CD4-positive, alpha-beta T cell (primary cell): Measurements from ENCODE around the gene TMEM200B. TPM values are rescaled to one million over a fixed set of nuclear protein-coding genes. Genes with fewer than 3 reads are reported as not detected.
A peak's percentile ranks its signal among the peaks of the same experiment; 100 is the strongest.

Source experiments
- ATAC-seq: fragments of 200-7000 bp; cut with Tn5 transposase; one replicate; pipeline ENCODE4 v1.10.0; 2022; ENCODE audit warnings: mild to moderate bottlenecking; ENCODE audit not compliant: poor library complexity
- CTCF ChIA-PET: fragments of 350-600 bp; sonication (Branson Sonifier 250); formaldehyde crosslinking; loops from one replicate; lab custom pipeline; 2021; ENCODE audit warnings: antibody characterized with exemption, inconsistent platforms; lab: Charles Lee
- POLR2A ChIA-PET: fragments of 350-600 bp; sonication (Branson Sonifier 250); formaldehyde crosslinking; loops from one replicate; lab custom pipeline; 2021; ENCODE audit warnings: antibody characterized with exemption, inconsistent platforms; lab: Charles Lee
- DNase-seq, 14 experiments: peaks; one replicate each; pipeline ENCODE4 v3.0.0-alpha.2; 2013 to 2020; ENCODE audit warnings: mixed read lengths in 2 of 14
- H3K27ac ChIP-seq, 2 donors: one replicate each; pipeline versions ENCODE4 v1.5.1 to v1.7.0; 2013; ENCODE audit warnings: low read length in 2 of 2, low read depth in 1 of 2, mild to moderate bottlenecking in 1 of 2
- H3K27me3 ChIP-seq, 2 experiments: 1 replicate in 1 of 2; 2 replicates in 1 of 2; pipeline versions ENCODE4 v1.6.1 to v1.7.0; 2013; ENCODE audit warnings: low read length in 2 of 2, control low read depth in 1 of 2, mild to moderate bottlenecking in 1 of 2, moderate library complexity in 1 of 2; ENCODE audit not compliant: insufficient read depth in 2 of 2, control insufficient read depth in 1 of 2
- H3K36me3 ChIP-seq: one replicate; pipeline ENCODE4 v1.6.1; 2013; ENCODE audit warnings: low read length, control low read depth; ENCODE audit not compliant: insufficient read depth
- H3K4me1 ChIP-seq: one replicate; pipeline ENCODE4 v1.6.1; 2013; ENCODE audit warnings: low read length, control low read depth; ENCODE audit not compliant: insufficient read depth
- H3K4me3 ChIP-seq: one replicate; pipeline ENCODE4 v1.5.1; 2013; ENCODE audit warnings: mild to moderate bottlenecking, low read length, moderate library complexity
- H3K9me3 ChIP-seq, 2 experiments: 1 replicate in 1 of 2; 2 replicates in 1 of 2; pipeline versions ENCODE4 v1.6.1 to v1.7.0; 2013; ENCODE audit warnings: low read length in 2 of 2, mild to moderate bottlenecking in 2 of 2, control low read depth in 1 of 2, moderate library complexity in 1 of 2; ENCODE audit not compliant: control insufficient read depth in 1 of 2, insufficient read depth in 1 of 2
- H3K27ac Mint-ChIP-seq: one replicate; pipeline ENCODE4 v1.8.0; 2020; ENCODE audit warnings: mixed read lengths
- H3K27me3 Mint-ChIP-seq: one replicate; pipeline ENCODE4 v1.8.0; 2021; ENCODE audit warnings: mixed read lengths
- H3K36me3 Mint-ChIP-seq: one replicate; pipeline ENCODE4 v1.8.0; 2021; ENCODE audit warnings: low read depth, mixed read lengths
- H3K4me1 Mint-ChIP-seq: one replicate; pipeline ENCODE4 v1.8.0; 2021; ENCODE audit warnings: low read depth, mixed read lengths
- H3K4me3 Mint-ChIP-seq: one replicate; pipeline ENCODE4 v1.8.0; 2020; ENCODE audit warnings: mild to moderate bottlenecking, mixed read lengths
- H3K9me3 Mint-ChIP-seq: one replicate; pipeline ENCODE4 v1.8.0; 2020; ENCODE audit warnings: mixed read lengths
- CTCF ChIP-seq: fragments of 200-600 bp; IDR thresholded peaks from one replicate; pipeline ENCODE4 v1.8.0; 2022; ENCODE audit warnings: antibody characterized with exemption, mild to moderate bottlenecking
- intact Hi-C, 2 experiments: fragments of 100-400 bp; cut with DNase I in 1 of 2; cut with micrococcal nuclease in 1 of 2; formaldehyde crosslinking; loops; one replicate each; pipeline versions ENCODE4 v1.15.1 to v1.9.0; 2023 to 2025; cut with DNase I, micrococcal nuclease
- total RNA-seq, 174 experiments: library from RNA in 2 of 174; stranded (reverse) in 2 of 174; gene quantifications; one replicate each; pipeline ENCODE4 v1.2.3 and lab custom pipeline; 2021 to 2026

Gene TMEM200B
- total RNA-seq, 2 experiments from 2014 or later: not detected

- Histone ChIP-seq H3K27me3 (peaks cover 25 to 44% of the 10 kb centered on the region in 2 experiments), H3K9me3 (peaks cover 0 to 3% of the 10 kb centered on the region in 2 experiments), H3K36me3 (no peaks in the 10 kb centered on the region), H3K4me3 (no peak overlapping the region), H3K4me1 (peaks cover 41% of the 10 kb centered on the region), H3K27ac (no peak overlapping the region)
- ATAC-seq: no peak
- no peak overlapping the region for H3K27ac Mint-ChIP-seq
- no peak for TF ChIP-seq CTCF
- H3K4me3 Mint-ChIP-seq: peak overlapping the region; percentile 78
- CTCF ChIA-PET: no interaction called here
- H3K27me3 Mint-ChIP-seq: peaks cover 26% of the 10 kb centered on the region
- no peaks in the 10 kb centered on the region for H3K36me3 Mint-ChIP-seq
- H3K9me3 Mint-ChIP-seq: no peaks in the 10 kb centered on the region
- POLR2A ChIA-PET: interaction anchor here (2.2 kb wide), 1 partner anchor 57 kb away, joined by 8 read pairs; the partner anchor contains the start of gene SRSF4
- peak in 1 of 14 experiments; percentile 24 for DNase-seq
- intact Hi-C loops: loop anchor here (10.0 kb wide), 2 partner anchors 50 to 80 kb away; no protein-coding TSS in a partner anchor
- peaks cover 8% of the 10 kb centered on the region for H3K4me1 Mint-ChIP-seq
Measured at GRCh38 chr1:29125237-29125641, 1.5 kb upstream of the TMEM200B start.

- peaks cover 4% of the 10 kb centered on the region for H3K36me3 Mint-ChIP-seq
- no peaks in the 10 kb centered on the region for H3K9me3 Mint-ChIP-seq
- ATAC-seq (peak; percentile 55), DNase-seq (peak; percentile 20 to 69 (median 42))
- H3K27ac Mint-ChIP-seq: no peak overlapping the region
- H3K27me3 ChIP-seq: peaks cover 25 to 44% of the 10 kb centered on the region in 2 experiments
- ChIA-PET POLR2A (interaction anchor here (0.9 to 2.2 kb wide), 5 partner anchors 13 to 796 kb away, joined by 3 to 8 read pairs (median 3); partner anchors contain the start of genes MED18 and SRSF4), CTCF (interaction anchor here (0.7 to 1.6 kb wide), 2 partner anchors 13 to 73 kb away, joined by 3 to 4 read pairs; no protein-coding TSS in a partner anchor)
- H3K4me1 ChIP-seq: peaks cover 41% of the 10 kb centered on the region
- peak overlapping the region; percentile 61 for H3K4me3 ChIP-seq
- peak overlapping the region; percentile 48 for H3K4me3 Mint-ChIP-seq
- H3K27me3 Mint-ChIP-seq: peaks cover 26% of the 10 kb centered on the region
- no peak for TF ChIP-seq CTCF
- intact Hi-C loops: loop anchor here (10.0 kb wide), 2 partner anchors 50 to 80 kb away; no protein-coding TSS in a partner anchor
- H3K9me3 ChIP-seq: peaks cover 0 to 3% of the 10 kb centered on the region in 2 experiments
- H3K36me3 ChIP-seq: no peaks in the 10 kb centered on the region
- peaks cover 8% of the 10 kb centered on the region for H3K4me1 Mint-ChIP-seq
- no peak overlapping the region for H3K27ac ChIP-seq
Measured at GRCh38 chr1:29124366-29125236, 898 bp upstream of the TMEM200B start.

GRCh38 chr1:29123053-29123886 is 433 bp downstream of the TMEM200B start:
- H3K27me3 Mint-ChIP-seq: peaks cover 25% of the 10 kb centered on the region

More at GRCh38 chr1:29123053-29123886, 433 bp downstream of the TMEM200B start:
- Mint-ChIP-seq H3K4me1 (peaks cover 8% of the 10 kb centered on the region), H3K4me3 (peak overlapping the region; percentile 74), H3K9me3 (no peaks in the 10 kb centered on the region), H3K27ac (no peak overlapping the region), H3K36me3 (peaks cover 14% of the 10 kb centered on the region)
- intact Hi-C loops: loop anchor here (10.0 kb wide), 2 partner anchors 52 to 82 kb away; no protein-coding TSS in a partner anchor
- Histone ChIP-seq H3K27ac (no peak overlapping the region), H3K27me3 (peaks cover 25 to 44% of the 10 kb centered on the region in 2 experiments), H3K4me1 (peaks cover 41% of the 10 kb centered on the region), H3K9me3 (peaks cover 0 to 3% of the 10 kb centered on the region in 2 experiments), H3K36me3 (peaks cover 6% of the 10 kb centered on the region), H3K4me3 (peak overlapping the region; percentile 43)
- no peak for TF ChIP-seq CTCF
- CTCF ChIA-PET: interaction anchor here (1.6 kb wide), 1 partner anchor 11 kb away, joined by 3 read pairs; no protein-coding TSS in a partner anchor
- ATAC-seq: no peak
- POLR2A ChIA-PET: interaction anchor here (0.9 to 2.2 kb wide), 2 partner anchors 58 to 59 kb away, joined by 3 to 8 read pairs; partner anchors contain the start of gene SRSF4
- peak in 5 of 14 experiments; percentile 5 to 51 (median 37) for DNase-seq
